SJSA1 (cell line): Measurements from ENCODE around the gene PRKAR2A. TPM values are rescaled to one million over a fixed set of nuclear protein-coding genes. Genes with fewer than 3 reads are reported as not detected.

Experiments
- DNase-seq, 2 experiments: peaks; one replicate each; pipeline ENCODE4 v3.0.0-alpha.2; 2015 to 2020; ENCODE audit warnings: low spot score in 2 of 2, low read depth in 1 of 2
- H3K27ac ChIP-seq: fragments of 250-450 bp; sonication (Bioruptor Pico); 2 replicates; pipeline ENCODE4 v1.5.1; 2020; ENCODE audit warnings: mild to moderate bottlenecking, moderate library complexity
- H3K27me3 ChIP-seq: fragments of 250-450 bp; sonication (Bioruptor Pico); replicated peaks from 2 replicates; pipeline ENCODE4 v1.5.1; 2020; ENCODE audit warnings: mild to moderate bottlenecking, moderate library complexity
- H3K36me3 ChIP-seq: fragments of 250-450 bp; sonication (Bioruptor Pico); 2 replicates; pipeline ENCODE4 v1.5.1; 2020; ENCODE audit warnings: mild to moderate bottlenecking
- H3K4me1 ChIP-seq: fragments of 250-450 bp; sonication (Bioruptor Pico); replicated peaks from 2 replicates; pipeline ENCODE4 v1.6.1; 2021; ENCODE audit warnings: mild to moderate bottlenecking
- H3K4me3 ChIP-seq: fragments of 250-450 bp; sonication (Bioruptor Pico); 2 replicates; pipeline ENCODE4 v1.5.1; 2020; ENCODE audit warnings: mild to moderate bottlenecking
- H3K9me3 ChIP-seq: fragments of 250-450 bp; sonication (Bioruptor Pico); replicated peaks from 2 replicates; pipeline ENCODE4 v1.5.1; 2020; ENCODE audit warnings: mild to moderate bottlenecking
- total RNA-seq: library from RNA; depleted of rRNA; stranded (reverse); fragments of >200 nt; shearing (Covaris generic); gene quantifications from 2 replicates; pipeline ENCODE4 v1.2.3, GENCODE V29; 2014; rRNA removed

PRKAR2A gene
- 16.9 and 26.9 TPM in 2 replicates for total RNA-seq

DNA sequence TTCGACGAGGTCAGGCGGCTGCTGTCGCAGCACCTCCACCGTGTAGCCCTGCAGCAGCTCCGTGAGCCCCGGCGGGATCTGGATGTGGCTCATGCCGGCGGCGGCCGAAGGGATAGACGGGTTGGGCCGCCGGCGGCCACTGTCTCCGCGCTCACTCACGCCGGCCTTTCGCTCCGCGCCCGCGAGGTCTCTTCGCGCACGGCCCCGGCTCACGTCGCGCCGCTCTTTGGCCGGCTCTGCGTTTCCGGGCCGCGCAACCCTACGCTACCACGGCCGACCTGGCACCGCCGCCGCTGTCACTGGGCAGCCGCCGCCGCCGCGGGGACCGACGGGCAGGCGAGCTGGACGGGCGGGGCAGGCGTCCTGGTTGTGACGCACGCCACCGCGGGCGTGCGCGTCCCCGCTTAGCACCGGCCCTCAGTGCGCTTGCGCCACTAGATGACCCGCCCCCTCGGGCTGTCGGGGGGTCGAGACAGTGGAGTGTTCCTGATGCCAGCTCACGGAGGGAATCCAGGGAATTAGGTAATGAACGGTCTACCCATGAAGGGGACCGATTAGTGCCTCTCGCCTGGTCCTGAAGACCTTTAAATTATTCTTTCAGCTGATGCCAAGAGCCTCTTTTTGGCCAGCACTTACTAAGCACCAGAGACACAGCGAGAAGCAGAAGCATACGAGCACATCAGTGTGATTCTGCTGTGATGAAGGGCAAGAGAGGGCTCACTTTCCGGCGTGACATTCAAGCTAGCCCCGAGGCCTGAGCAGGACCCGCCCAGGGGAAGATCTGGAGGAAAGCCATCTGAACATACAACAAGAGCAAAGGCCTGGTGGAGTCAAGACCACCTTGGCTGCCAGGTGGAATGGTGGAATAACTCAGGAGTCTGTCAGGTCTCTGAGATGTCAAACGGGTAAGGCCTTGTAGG, at the start of gene PRKAR2A:
Gene PRKAR2A (minus strand): TSS at position 371 of the 920 bp plus-strand sequence. CDS start 278 bp downstream, at position 93.
- H3K9me3 ChIP-seq = no peaks in the 10 kb centered on the region
- peak; percentile 82 to 85 for DNase-seq

DNA sequence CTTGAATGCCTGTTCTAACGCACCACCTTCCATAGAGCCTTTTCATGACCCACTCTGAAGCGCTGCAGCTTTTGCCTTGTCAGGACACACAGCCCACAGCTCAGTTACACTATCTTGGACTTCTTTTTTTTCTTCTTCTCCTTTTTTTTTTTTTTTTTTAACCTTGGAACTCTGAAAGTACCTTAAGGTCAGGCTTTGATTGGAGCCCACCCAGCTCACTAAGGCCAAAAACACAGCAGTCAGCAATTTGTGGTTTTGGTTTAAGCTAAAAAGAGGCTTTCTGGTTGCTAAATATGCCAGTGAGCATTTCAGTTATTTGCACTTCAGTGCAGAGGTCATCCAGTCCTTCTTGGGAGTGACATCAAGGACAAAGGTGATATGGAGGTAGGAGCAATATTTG, 49.3 kb upstream of the PRKAR2A start:
- no peak overlapping the region for H3K4me3 ChIP-seq
- H3K27ac ChIP-seq = no peak overlapping the region
- no peaks in the 10 kb centered on the region for H3K27me3 ChIP-seq
- DNase-seq = no peak
- no peaks in the 10 kb centered on the region for H3K36me3 ChIP-seq
- H3K9me3 ChIP-seq = no peaks in the 10 kb centered on the region
- H3K4me1 ChIP-seq = peaks cover 12% of the 10 kb centered on the region

More for the DNA sequence above, at the start of gene PRKAR2A:
- H3K27me3 ChIP-seq = no peaks in the 10 kb centered on the region
- peaks cover 11% of the 10 kb centered on the region for H3K4me1 ChIP-seq
- peak within 1 kb of the TSS; percentile 84 for H3K4me3 ChIP-seq
- H3K27ac ChIP-seq = peak within 1 kb of the TSS; percentile 34; the same call in 1 of the 2 replicates
- peaks cover 5% of the 10 kb centered on the region; the same call in 1 of the 2 replicates for H3K36me3 ChIP-seq

DNA sequence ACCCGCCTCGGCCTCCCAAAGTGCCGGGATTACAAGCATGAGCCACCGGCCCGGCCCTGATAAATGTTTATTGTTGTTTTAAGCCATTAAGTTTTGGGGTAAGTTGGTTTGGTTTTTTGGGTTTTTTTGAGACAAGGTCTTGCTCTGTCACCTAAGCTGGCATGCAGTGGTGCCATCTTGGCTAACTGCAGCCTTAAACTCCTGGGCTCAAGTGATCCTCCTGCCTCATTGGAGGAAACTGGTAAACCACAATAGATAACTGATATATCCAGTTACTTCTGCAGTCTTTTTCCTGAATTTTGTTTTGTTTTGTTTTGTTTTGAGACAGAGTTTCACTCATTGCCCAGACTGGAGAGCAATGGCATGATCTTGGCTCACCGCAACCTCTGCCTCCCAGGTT, 46.8 kb upstream of the PRKAR2A start:
- Histone ChIP-seq H3K4me3 (no peak overlapping the region), H3K36me3 (no peaks in the 10 kb centered on the region), H3K9me3 (no peaks in the 10 kb centered on the region), H3K4me1 (peaks cover 12% of the 10 kb centered on the region), H3K27me3 (no peaks in the 10 kb centered on the region), H3K27ac (no peak overlapping the region)
- no peak for DNase-seq

DNA sequence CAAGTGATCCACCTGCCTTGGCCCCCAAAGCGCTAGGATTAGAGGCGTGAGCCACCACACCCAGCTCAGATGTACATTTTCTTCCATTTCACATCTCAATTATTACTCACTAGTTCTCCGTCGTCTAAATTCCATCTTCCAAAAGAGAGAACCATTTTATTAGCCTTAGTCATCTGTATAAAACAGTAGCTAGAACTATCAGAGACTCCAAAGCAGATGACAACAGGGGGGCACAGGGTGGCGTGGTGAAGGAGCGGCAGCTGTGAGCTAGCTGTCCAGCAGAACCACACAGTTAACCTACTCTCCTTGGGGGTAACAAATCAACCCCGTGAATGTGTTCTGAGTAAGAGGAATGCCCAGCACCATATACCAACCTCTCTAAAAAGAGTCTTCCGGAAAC, 43.9 kb upstream of the PRKAR2A start:
- no peak for DNase-seq
- Histone ChIP-seq H3K36me3 (no peaks in the 10 kb centered on the region), H3K4me1 (no peaks in the 10 kb centered on the region), H3K27ac (no peak overlapping the region), H3K27me3 (no peaks in the 10 kb centered on the region), H3K9me3 (no peaks in the 10 kb centered on the region), H3K4me3 (no peak overlapping the region)

DNA sequence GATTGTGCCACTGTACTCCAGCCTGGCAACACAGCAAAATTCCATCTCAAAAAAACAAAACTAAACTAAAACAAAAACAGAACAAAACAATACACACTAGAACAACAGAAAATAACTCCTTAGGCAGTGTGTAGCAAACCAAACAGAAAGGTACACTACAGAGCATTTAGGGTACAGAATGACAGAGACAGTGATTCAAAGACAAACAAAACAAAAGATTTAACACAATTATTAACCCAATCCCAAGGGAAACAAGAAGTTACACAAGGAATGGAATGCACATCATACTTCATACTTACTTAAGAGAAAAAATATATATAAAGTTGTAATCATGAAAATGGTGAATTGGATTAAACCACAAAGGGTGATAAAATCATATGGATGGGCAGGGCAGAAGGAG, 38.1 kb upstream of the PRKAR2A start:
- H3K36me3 ChIP-seq = 0 out of 2 replicates have a peak, but pooled peaks cover 2% of the 10 kb centered on the region
- no peak overlapping the region for H3K4me3 ChIP-seq
- no peaks in the 10 kb centered on the region for H3K9me3 ChIP-seq
- H3K27me3 ChIP-seq = no peaks in the 10 kb centered on the region
- H3K27ac ChIP-seq = no peak overlapping the region
- no peaks in the 10 kb centered on the region for H3K4me1 ChIP-seq
- DNase-seq = no peak

DNA sequence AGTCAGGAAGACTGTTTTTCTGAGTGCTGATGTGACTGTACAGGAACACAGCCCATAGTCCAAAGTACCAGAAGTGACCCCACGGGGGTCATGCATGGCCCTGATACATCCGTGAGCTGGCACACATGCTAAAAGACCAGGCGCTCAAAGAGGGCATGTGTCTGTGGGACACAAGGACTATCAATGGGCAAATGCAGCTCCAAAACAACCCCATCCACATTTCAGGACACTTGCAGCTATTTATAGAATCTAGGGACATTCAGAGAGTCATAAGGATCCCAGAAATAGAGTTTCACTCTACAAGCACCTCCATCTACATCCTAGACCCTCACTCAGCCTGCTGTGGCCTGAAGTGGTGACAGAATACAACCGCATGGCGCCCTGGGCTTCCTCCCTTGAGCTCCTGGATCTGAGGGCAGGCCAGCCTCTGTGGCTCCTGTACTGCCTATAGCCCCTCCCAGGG, 34.0 kb upstream of the PRKAR2A start:
- H3K4me1 ChIP-seq = no peaks in the 10 kb centered on the region
- DNase-seq = no peak

DNA sequence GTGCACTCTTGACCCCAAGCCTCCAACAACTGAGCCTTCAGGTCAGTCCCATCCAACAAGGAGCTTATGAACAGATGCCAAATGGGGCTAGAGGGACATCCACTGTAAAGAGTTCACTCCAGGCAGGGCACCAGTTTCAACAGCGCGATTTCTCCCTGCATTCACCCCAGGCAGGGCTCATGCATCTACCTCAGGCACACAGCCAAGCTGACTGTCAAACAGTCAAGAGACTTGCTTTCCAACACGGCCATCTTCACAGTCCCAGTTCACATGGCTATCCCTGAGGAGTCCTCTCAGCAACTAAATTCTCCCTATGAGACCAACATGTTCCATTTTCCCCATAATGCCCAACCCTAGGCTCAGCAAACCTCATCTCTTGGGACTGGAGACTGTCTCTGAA, 33.3 kb upstream of the PRKAR2A start:
- Histone ChIP-seq H3K27me3 (no peaks in the 10 kb centered on the region), H3K36me3 (0 out of 2 replicates have a peak, but pooled peaks cover 2% of the 10 kb centered on the region), H3K4me1 (no peaks in the 10 kb centered on the region), H3K4me3 (no peak overlapping the region), H3K27ac (no peak overlapping the region), H3K9me3 (no peaks in the 10 kb centered on the region)
- no peak for DNase-seq

More for the DNA sequence above, 34.0 kb upstream of the PRKAR2A start:
- Histone ChIP-seq H3K4me3 (no peak overlapping the region), H3K27ac (no peak overlapping the region), H3K9me3 (no peaks in the 10 kb centered on the region), H3K27me3 (no peaks in the 10 kb centered on the region), H3K36me3 (0 out of 2 replicates have a peak, but pooled peaks cover 2% of the 10 kb centered on the region)

DNA sequence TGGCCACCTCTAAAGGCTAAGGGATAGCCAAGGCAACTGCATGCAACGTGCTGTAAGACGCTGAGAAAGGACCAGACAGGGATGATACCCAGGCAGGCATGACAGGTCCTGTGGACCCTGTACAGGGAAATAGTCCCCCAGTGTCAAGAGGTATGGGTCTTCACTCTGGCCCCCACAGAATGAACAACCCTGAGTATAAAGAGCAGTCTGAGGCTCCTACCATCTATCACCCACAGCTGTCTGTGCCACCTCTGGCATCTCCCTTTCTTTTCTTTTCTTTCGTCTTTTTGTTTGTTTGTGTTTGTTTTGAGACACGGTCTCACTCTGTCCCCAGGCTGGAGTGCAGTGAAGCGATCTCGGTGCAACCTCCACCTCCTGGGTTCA, 32.3 kb upstream of the PRKAR2A start:
- no peak overlapping the region for H3K4me3 ChIP-seq
- no peak for DNase-seq
- no peaks in the 10 kb centered on the region for H3K27me3 ChIP-seq
- H3K4me1 ChIP-seq = no peaks in the 10 kb centered on the region
- H3K36me3 ChIP-seq = 0 out of 2 replicates have a peak, but pooled peaks cover 2% of the 10 kb centered on the region
- no peaks in the 10 kb centered on the region for H3K9me3 ChIP-seq
- H3K27ac ChIP-seq = no peak overlapping the region

DNA sequence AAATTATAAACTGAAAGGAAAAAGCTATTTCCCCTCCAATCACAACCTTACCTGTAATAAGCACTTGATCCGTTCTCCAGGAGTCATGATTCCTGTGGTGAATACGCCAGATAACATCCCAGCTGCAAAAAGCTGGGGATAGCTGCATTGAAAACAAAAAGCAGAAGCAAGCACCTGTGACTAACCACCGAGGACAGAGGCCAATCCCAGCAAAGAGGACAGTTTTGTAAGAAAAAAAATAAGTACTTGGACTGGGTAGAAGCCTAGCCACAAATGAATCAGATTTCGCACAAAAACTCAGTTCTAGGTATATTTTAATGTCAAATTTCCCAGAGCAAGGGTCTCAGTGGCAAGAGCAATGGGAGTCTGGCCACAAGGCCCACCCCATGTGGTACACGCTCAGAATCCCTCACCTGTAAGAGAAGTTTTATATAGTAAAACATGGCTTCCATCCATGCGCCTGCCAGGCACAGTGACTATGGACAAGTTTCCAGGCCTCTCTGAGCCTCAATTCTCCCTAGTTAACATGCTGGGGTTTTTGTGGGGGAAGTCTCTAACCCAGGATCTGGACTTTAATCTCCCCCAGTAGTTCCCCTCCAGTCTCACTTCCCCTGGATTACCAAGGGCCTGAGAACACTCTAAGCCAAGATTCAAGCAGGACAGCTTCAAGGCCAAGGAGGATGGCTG, 31.8 kb upstream of the PRKAR2A start:
- Histone ChIP-seq H3K27me3 (no peaks in the 10 kb centered on the region), H3K27ac (no peak overlapping the region), H3K4me1 (no peaks in the 10 kb centered on the region), H3K9me3 (no peaks in the 10 kb centered on the region), H3K36me3 (0 out of 2 replicates have a peak, but pooled peaks cover 2% of the 10 kb centered on the region), H3K4me3 (no peak overlapping the region)
- DNase-seq = no peak

DNA sequence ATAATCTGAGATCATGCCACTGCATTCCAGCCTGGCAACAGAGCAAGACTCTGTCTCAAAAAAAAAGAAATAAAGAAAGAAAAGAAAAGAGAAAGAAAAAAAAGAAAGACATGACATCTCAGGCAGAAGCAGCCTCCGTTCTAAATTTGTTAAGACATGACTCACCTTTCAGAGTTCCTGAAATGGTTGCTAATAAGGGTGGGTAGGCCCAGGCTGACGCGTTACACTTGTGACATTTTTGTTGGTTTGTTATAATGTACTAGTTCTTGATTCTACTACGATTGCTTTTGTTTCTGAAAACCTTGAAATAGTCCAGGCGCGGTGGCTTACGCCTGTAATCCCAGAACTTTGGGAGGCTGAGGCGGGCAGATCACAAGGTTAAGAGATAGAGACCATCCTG, 30.0 kb upstream of the PRKAR2A start:
- Histone ChIP-seq H3K9me3 (no peaks in the 10 kb centered on the region), H3K27ac (no peak overlapping the region), H3K27me3 (no peaks in the 10 kb centered on the region), H3K4me1 (no peaks in the 10 kb centered on the region), H3K36me3 (no peaks in the 10 kb centered on the region), H3K4me3 (no peak overlapping the region)
- DNase-seq = no peak

DNA sequence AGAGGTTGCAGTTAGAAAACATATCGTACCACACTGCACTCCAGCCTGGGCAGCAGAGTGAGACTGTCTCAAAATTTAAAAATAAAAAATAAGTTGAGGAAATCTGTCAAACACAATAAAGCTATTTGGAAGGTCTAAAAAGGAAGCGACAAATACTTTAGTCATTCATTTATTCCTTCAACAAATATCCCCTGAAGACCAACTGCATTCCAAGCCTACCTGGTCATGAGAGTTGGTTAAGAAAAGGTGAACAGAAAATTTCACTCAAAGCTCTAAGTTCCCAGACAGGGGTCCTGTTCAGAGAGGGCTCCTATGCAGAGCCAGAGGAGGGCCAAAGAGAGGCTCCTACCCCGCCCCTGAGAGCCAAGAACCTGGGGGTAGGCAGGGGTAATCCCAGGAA, 15.4 kb upstream of the PRKAR2A start:
- H3K9me3 ChIP-seq = no peaks in the 10 kb centered on the region
- H3K4me3 ChIP-seq = no peak overlapping the region
- H3K27ac ChIP-seq = no peak overlapping the region
- H3K36me3 ChIP-seq = no peaks in the 10 kb centered on the region
- DNase-seq = no peak
- H3K27me3 ChIP-seq = no peaks in the 10 kb centered on the region
- H3K4me1 ChIP-seq = no peaks in the 10 kb centered on the region

DNA sequence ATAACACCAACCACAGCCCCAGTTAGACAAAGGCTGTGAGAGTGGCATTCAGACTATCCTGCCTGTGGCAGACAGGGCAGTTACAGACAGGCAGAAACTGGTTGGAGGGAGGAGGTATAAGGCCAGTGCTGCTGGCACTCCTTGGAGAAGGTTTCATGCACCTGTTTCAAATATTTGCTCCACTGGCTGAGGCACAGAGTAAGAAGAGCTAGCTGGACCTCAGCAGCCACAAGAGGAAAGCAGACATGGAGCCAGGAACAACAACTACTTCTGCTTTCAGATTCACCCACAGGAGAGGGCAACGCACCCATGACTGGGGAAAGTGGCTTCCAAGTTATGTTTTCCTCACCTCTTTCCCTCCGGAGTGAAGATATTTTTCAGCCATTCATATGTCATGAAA, 11.5 kb upstream of the PRKAR2A start:
- Histone ChIP-seq H3K27me3 (no peaks in the 10 kb centered on the region), H3K27ac (no peak overlapping the region), H3K4me1 (no peaks in the 10 kb centered on the region), H3K36me3 (no peaks in the 10 kb centered on the region), H3K4me3 (no peak overlapping the region), H3K9me3 (no peaks in the 10 kb centered on the region)
- DNase-seq = no peak

DNA sequence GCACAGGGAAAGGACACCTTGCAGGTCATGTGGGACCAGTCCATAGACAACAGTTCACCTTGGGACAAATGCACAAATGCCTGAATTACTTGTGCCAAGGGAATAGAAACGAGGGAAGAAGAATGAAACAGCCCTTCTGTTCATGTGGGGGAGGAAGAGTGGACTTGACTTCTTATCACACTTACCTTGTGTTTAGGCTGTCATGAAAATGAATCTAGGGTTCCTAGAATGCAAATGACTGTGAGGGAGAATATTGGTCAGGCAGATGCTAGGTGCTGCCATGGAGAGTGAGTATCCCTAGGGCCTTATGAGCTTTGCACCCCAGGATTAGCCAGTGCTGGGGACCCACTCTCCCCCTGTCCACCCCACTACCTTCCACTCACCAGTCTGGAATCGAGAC, 11.0 kb upstream of the PRKAR2A start:
- no peaks in the 10 kb centered on the region for H3K36me3 ChIP-seq
- no peak for DNase-seq
- H3K9me3 ChIP-seq = no peaks in the 10 kb centered on the region
- H3K27ac ChIP-seq = no peak overlapping the region
- no peaks in the 10 kb centered on the region for H3K27me3 ChIP-seq
- H3K4me1 ChIP-seq = no peaks in the 10 kb centered on the region
- H3K4me3 ChIP-seq = no peak overlapping the region

DNA sequence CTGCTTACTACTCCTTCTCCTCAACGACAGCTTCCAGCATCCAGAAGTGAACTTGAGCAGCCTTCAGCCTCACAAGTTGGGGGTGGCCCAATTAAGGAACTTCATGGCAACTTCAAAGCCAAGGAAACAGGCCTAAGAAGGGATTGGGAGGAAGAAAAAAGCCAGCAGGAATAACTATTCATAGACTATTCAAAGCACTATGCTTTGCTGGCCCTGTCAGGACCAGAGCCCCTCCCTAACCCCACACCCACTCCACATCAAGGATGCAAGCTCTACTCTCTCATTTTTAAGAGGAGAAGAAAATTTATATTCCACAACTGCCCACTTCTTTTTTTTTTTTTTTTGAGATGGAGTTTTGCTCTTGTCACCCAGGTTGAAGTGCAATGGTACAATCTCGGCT, 10.0 kb upstream of the PRKAR2A start:
- Histone ChIP-seq H3K9me3 (no peaks in the 10 kb centered on the region), H3K27me3 (no peaks in the 10 kb centered on the region), H3K4me1 (no peaks in the 10 kb centered on the region), H3K36me3 (no peaks in the 10 kb centered on the region), H3K27ac (no peak overlapping the region), H3K4me3 (no peak overlapping the region)
- DNase-seq = no peak
